Neural cell (in vitro differentiated cells): ENCODE results near the gene DNAH17. TPM values are rescaled to one million over a fixed set of nuclear protein-coding genes. Genes with fewer than 3 reads are reported as not detected.

Experiments used
- H2AFZ ChIP-seq: fragments of 200-600, 300-800 bp; sonication (generic), shearing (Covaris generic); 2 replicates; pipeline ENCODE4 v1.6.0; 2014; ENCODE audit warnings: low read depth, mild to moderate bottlenecking, antibody characterized with exemption, low read length, moderate library complexity
- H3F3A ChIP-seq: fragments of 200-600 bp; shearing (Covaris generic); 2 replicates; pipeline ENCODE4 v1.6.1; 2016; ENCODE audit warnings: mild to moderate bottlenecking, moderate library complexity, mixed read lengths, antibody characterized with exemption, low read length; ENCODE audit not compliant: insufficient read depth, poor library complexity, severe bottlenecking
- H3K27ac ChIP-seq: fragments of 200-600, 300-800 bp; sonication (generic), shearing (Covaris generic); 2 replicates; pipeline ENCODE4 v1.5.1; 2014; ENCODE audit warnings: mild to moderate bottlenecking, low read length, moderate library complexity
- H3K27me3 ChIP-seq: fragments of 300-800, 200-600 bp; sonication (generic), shearing (Covaris generic); 2 replicates; pipeline ENCODE4 v1.6.0; 2014; ENCODE audit warnings: mild to moderate bottlenecking, low read depth, low read length, moderate library complexity; ENCODE audit not compliant: insufficient read depth
- H3K36me3 ChIP-seq: fragments of 300-800, 200-600 bp; sonication (generic), shearing (Covaris generic); 2 replicates; pipeline ENCODE4 v1.5.1; 2014; ENCODE audit warnings: mild to moderate bottlenecking, antibody characterized with exemption, low read length, moderate library complexity; ENCODE audit not compliant: insufficient read depth
- H3K4me2 ChIP-seq: fragments of 300-800, 200-600 bp; sonication (generic), shearing (Covaris generic); 2 replicates; pipeline ENCODE4 v1.6.0; 2014; ENCODE audit warnings: mild to moderate bottlenecking, low read length
- H3K4me3 ChIP-seq: fragments of 300-800, 200-600 bp; sonication (generic), shearing (Covaris generic); 2 replicates; pipeline ENCODE4 v1.5.1; 2014; ENCODE audit warnings: mild to moderate bottlenecking, low read length, moderate library complexity
- H3K79me2 ChIP-seq: fragments of 200-600 bp; shearing (Covaris generic); replicated peaks from 2 replicates; pipeline ENCODE4 v1.6.0; 2014; ENCODE audit warnings: mild to moderate bottlenecking, low read length, moderate library complexity; ENCODE audit not compliant: insufficient read depth
- H3K9ac ChIP-seq: fragments of 300-800, 200-600 bp; sonication (generic), shearing (Covaris generic); 2 replicates; pipeline ENCODE4 v1.6.1; 2016; ENCODE audit warnings: mild to moderate bottlenecking, low read length, mixed read lengths
- H3K9me2 ChIP-seq: fragments of 200-600 bp; shearing (Covaris generic); 2 replicates; pipeline ENCODE4 v1.6.1; 2016; ENCODE audit warnings: mild to moderate bottlenecking, low read length, mixed read lengths; ENCODE audit not compliant: insufficient read depth
- H3K9me3 ChIP-seq: fragments of 200-600, 300-800 bp; sonication (generic), shearing (Covaris generic); 2 replicates; pipeline ENCODE4 v1.6.1; 2016; ENCODE audit warnings: mild to moderate bottlenecking, mixed run types, low read length, moderate library complexity, mixed read lengths
- H4K20me1 ChIP-seq: fragments of 200-600 bp; shearing (Covaris generic); 2 replicates; pipeline ENCODE4 v1.6.1; 2016; ENCODE audit warnings: mild to moderate bottlenecking, mixed run types; ENCODE audit not compliant: insufficient read depth
- EP300 ChIP-seq: fragments of 450-650 bp; conservative IDR thresholded peaks from 2 replicates; pipeline ENCODE4 v1.6.1; 2014; ENCODE audit warnings: antibody characterized with exemption, mild to moderate bottlenecking, moderate library complexity; ENCODE audit not compliant: poor library complexity, severe bottlenecking
- EZH2 ChIP-seq: fragments of 200-600, 300-800 bp; shearing (Covaris generic), sonication (generic); IDR thresholded peaks from 2 replicates; pipeline ENCODE4 v1.6.1; 2014; ENCODE audit warnings: antibody characterized with exemption, low read length, borderline replicate concordance, mild to moderate bottlenecking; ENCODE audit not compliant: insufficient read depth, poor library complexity, severe bottlenecking
- MXI1 ChIP-seq: fragments of 450-650 bp; conservative IDR thresholded peaks from 2 replicates; pipeline ENCODE4 v1.6.1; 2014; ENCODE audit warnings: antibody characterized with exemption, mild to moderate bottlenecking; ENCODE audit not compliant: poor library complexity, severe bottlenecking
- RAD21 ChIP-seq: fragments of 450-650 bp; conservative IDR thresholded peaks from 2 replicates; pipeline ENCODE4 v1.6.1; 2014; ENCODE audit warnings: antibody characterized with exemption, mild to moderate bottlenecking, moderate library complexity
- TAF1 ChIP-seq: IDR thresholded peaks from 2 replicates; pipeline ENCODE4 v1.6.1; 2012; ENCODE audit warnings: low read depth
- polyA plus RNA-seq: library from polyadenylated mRNA; depleted of rRNA; stranded (reverse); fragments of >200 nt; gene quantifications from 2 replicates; pipeline ENCODE4 v1.2.3, GENCODE V29; 2014
- TF ChIP-seq, protein P1 (sequence below): fragments of 450-650 bp; IDR thresholded peaks from 2 replicates; pipeline ENCODE4 v1.5.1; 2014; ENCODE audit warnings: antibody characterized with exemption, mild to moderate bottlenecking, moderate library complexity; ENCODE audit not compliant: poor library complexity, severe bottlenecking
- TF ChIP-seq, protein P2 (sequence below): IDR thresholded peaks from 2 replicates; pipeline ENCODE4 v1.6.1; 2012; ENCODE audit warnings: borderline replicate concordance

Gene DNAH17
- polyA plus RNA-seq, 1 donor from 2014 or later, result not detected

DNA sequence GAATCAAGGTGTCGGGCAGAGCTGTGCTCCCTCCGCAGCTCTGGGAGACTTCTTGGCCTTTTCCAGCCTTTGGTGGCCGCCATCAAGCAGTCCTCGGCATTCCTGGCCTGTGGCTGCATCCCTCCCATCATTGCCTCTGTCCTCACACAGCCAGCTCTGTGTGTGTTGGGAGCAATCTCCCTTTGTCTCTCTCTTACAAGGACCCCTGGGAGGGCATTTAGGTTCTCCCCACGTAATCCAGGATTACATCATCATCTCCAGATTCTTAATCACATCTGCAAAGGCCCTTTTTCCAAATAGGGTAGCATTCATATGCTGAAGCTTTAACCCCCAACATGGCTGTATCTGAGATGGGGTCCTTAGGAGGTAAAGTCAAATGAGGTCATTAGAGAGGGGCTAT lies 4.1 kb upstream of the DNAH17 start:
- H3K9me2 ChIP-seq, result no peaks in the 10 kb centered on the region

DNA sequence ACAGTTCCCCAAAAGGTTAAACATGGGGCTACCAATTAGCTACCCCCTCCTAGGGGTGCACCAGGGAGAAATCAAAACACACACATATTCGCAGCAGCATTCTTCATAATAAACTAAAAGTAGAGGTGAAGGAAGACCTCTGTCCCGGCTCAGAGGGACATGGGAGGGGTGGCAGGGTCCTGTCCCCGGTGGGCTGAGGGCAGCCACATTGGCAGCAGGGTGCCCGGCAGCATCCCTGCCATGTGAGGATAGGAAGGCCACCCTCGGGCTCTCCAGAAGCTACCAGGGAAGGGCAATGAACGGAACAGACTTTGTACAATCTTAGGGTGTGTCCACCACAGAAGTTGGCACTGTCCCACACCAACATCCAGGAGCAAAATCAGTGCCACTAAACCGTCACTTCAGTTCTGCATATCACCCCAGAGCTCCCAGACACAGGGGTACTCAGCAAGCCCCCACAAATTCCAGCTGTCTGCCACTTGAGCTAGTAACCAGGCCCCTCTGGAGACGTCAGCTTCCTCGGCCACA lies 3.1 kb upstream of the DNAH17 start:
- H2AFZ ChIP-seq, result no peak overlapping the region
- H3K4me3 ChIP-seq, result no peak overlapping the region
- H3K27ac ChIP-seq, result no peak overlapping the region
- no peak overlapping the region for H3K9ac ChIP-seq
- H3K79me2 ChIP-seq, result no peaks in the 10 kb centered on the region
- no peaks in the 10 kb centered on the region for H3K27me3 ChIP-seq
- H3F3A ChIP-seq, result no peaks in the 10 kb centered on the region
- H3K9me3 ChIP-seq, result no peaks in the 10 kb centered on the region
- no peaks in the 10 kb centered on the region for H3K9me2 ChIP-seq
- TF ChIP-seq EP300, result no peak
- H3K36me3 ChIP-seq, result no peaks in the 10 kb centered on the region
- no peaks in the 10 kb centered on the region for H4K20me1 ChIP-seq
- H3K4me2 ChIP-seq, result no peak overlapping the region

More for the DNA sequence above, 4.1 kb upstream of the DNAH17 start:
- Histone ChIP-seq H4K20me1 (no peaks in the 10 kb centered on the region), H3K27ac (no peak overlapping the region), H3K4me3 (no peak overlapping the region), H2AFZ (no peak overlapping the region), H3K9me3 (no peaks in the 10 kb centered on the region), H3K27me3 (no peaks in the 10 kb centered on the region), H3K4me2 (no peak overlapping the region), H3K36me3 (no peaks in the 10 kb centered on the region), H3K79me2 (no peaks in the 10 kb centered on the region), H3K9ac (no peak overlapping the region), H3F3A (no peaks in the 10 kb centered on the region)
- no peak for TF ChIP-seq EP300
- TF ChIP-seq RAD21, result no peak

- H3K36me3 ChIP-seq, result no peaks in the 10 kb centered on the region
- H3K27me3 ChIP-seq, result no peaks in the 10 kb centered on the region
These were observed 645 bp downstream of the DNAH17 start for GRCh38 chr17:78576389-78577112.

More at GRCh38 chr17:78576389-78577112, 645 bp downstream of the DNAH17 start:
- Histone ChIP-seq H3K9me2 (no peaks in the 10 kb centered on the region), H3K27ac (no peak overlapping the region), H3K9ac (no peak overlapping the region), H3K79me2 (no peaks in the 10 kb centered on the region), H2AFZ (no peak overlapping the region), H3K4me2 (no peak overlapping the region), H3F3A (no peaks in the 10 kb centered on the region), H3K9me3 (no peaks in the 10 kb centered on the region), H4K20me1 (no peaks in the 10 kb centered on the region), H3K4me3 (no peak overlapping the region)
- TF ChIP-seq, protein P1, sequence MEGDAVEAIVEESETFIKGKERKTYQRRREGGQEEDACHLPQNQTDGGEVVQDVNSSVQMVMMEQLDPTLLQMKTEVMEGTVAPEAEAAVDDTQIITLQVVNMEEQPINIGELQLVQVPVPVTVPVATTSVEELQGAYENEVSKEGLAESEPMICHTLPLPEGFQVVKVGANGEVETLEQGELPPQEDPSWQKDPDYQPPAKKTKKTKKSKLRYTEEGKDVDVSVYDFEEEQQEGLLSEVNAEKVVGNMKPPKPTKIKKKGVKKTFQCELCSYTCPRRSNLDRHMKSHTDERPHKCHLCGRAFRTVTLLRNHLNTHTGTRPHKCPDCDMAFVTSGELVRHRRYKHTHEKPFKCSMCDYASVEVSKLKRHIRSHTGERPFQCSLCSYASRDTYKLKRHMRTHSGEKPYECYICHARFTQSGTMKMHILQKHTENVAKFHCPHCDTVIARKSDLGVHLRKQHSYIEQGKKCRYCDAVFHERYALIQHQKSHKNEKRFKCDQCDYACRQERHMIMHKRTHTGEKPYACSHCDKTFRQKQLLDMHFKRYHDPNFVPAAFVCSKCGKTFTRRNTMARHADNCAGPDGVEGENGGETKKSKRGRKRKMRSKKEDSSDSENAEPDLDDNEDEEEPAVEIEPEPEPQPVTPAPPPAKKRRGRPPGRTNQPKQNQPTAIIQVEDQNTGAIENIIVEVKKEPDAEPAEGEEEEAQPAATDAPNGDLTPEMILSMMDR, result no peak
- TF ChIP-seq MXI1, result no peak
- TF ChIP-seq EZH2, result no peak
- TF ChIP-seq TAF1, result no peak
- TF ChIP-seq EP300, result no peak
- TF ChIP-seq, protein P2, sequence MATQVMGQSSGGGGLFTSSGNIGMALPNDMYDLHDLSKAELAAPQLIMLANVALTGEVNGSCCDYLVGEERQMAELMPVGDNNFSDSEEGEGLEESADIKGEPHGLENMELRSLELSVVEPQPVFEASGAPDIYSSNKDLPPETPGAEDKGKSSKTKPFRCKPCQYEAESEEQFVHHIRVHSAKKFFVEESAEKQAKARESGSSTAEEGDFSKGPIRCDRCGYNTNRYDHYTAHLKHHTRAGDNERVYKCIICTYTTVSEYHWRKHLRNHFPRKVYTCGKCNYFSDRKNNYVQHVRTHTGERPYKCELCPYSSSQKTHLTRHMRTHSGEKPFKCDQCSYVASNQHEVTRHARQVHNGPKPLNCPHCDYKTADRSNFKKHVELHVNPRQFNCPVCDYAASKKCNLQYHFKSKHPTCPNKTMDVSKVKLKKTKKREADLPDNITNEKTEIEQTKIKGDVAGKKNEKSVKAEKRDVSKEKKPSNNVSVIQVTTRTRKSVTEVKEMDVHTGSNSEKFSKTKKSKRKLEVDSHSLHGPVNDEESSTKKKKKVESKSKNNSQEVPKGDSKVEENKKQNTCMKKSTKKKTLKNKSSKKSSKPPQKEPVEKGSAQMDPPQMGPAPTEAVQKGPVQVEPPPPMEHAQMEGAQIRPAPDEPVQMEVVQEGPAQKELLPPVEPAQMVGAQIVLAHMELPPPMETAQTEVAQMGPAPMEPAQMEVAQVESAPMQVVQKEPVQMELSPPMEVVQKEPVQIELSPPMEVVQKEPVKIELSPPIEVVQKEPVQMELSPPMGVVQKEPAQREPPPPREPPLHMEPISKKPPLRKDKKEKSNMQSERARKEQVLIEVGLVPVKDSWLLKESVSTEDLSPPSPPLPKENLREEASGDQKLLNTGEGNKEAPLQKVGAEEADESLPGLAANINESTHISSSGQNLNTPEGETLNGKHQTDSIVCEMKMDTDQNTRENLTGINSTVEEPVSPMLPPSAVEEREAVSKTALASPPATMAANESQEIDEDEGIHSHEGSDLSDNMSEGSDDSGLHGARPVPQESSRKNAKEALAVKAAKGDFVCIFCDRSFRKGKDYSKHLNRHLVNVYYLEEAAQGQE, result no peak
